ENCODE measurements around the gene IFNL3.

DNA sequence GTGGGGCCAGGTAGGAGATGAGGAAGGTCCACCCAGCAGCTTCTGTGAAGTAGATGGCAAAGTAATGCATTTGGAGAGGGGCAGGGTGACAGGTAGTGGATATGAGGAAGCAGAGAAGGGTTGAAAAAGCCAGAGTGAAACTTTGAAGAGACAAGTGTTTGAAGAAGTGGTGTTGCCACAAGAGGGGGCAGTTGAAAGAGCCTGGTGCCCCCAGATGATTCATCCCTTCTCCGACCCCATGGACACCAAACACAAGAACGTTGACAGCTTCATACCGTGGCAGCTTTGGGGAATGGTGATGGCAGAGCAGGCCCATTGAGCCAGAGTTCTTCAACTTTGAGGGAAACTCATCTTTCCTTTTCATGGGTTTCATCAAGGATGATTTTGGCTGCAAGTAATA lies 19.9 kb downstream of the IFNL3 start:
- TF ChIP-seq, protein P1, sequence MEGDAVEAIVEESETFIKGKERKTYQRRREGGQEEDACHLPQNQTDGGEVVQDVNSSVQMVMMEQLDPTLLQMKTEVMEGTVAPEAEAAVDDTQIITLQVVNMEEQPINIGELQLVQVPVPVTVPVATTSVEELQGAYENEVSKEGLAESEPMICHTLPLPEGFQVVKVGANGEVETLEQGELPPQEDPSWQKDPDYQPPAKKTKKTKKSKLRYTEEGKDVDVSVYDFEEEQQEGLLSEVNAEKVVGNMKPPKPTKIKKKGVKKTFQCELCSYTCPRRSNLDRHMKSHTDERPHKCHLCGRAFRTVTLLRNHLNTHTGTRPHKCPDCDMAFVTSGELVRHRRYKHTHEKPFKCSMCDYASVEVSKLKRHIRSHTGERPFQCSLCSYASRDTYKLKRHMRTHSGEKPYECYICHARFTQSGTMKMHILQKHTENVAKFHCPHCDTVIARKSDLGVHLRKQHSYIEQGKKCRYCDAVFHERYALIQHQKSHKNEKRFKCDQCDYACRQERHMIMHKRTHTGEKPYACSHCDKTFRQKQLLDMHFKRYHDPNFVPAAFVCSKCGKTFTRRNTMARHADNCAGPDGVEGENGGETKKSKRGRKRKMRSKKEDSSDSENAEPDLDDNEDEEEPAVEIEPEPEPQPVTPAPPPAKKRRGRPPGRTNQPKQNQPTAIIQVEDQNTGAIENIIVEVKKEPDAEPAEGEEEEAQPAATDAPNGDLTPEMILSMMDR (IDR thresholded peaks at IDR 0.05), result no peak
- no peak for TF ChIP-seq POLR2A (IDR thresholded peaks at IDR 0.05)
